Ectodermal cell (in vitro differentiated cells): ENCODE results near the gene PIGT.

Source experiments
- H3K27ac ChIP-seq: 2 replicates; pipeline ENCODE4 v1.7.0; 2013; ENCODE audit warnings: mild to moderate bottlenecking, low read depth, low read length; ENCODE audit not compliant: insufficient read depth, poor library complexity, severe bottlenecking
- H3K27me3 ChIP-seq: 2 replicates; pipeline ENCODE4 v1.7.0; 2013; ENCODE audit warnings: mild to moderate bottlenecking, low read length; ENCODE audit not compliant: insufficient read depth, control insufficient read depth, poor library complexity, severe bottlenecking
- H3K36me3 ChIP-seq: one replicate; pipeline ENCODE4 v1.7.0; 2013; ENCODE audit warnings: low read length; ENCODE audit not compliant: control insufficient read depth, insufficient read depth
- H3K4me1 ChIP-seq: one replicate; pipeline ENCODE4 v1.7.0; 2013; ENCODE audit warnings: low read length; ENCODE audit not compliant: control insufficient read depth, insufficient read depth
- H3K4me3 ChIP-seq: 2 replicates; pipeline ENCODE4 v1.7.0; 2013; ENCODE audit warnings: low read depth, low read length, control low read depth; ENCODE audit not compliant: insufficient read depth
- H3K9me3 ChIP-seq: 2 replicates; pipeline ENCODE4 v1.7.0; 2013; ENCODE audit warnings: mild to moderate bottlenecking, low read length, moderate library complexity; ENCODE audit not compliant: control insufficient read depth
- WGBS, 2 experiments: methylation state at CpG; one replicate each; pipeline ENCODE4 v1.1.7; 2013; ENCODE audit warnings: missing lambda C conversion rate in 2 of 2; 5-methylcytosine and 5-hydroxymethylcytosine counted together

Gene PIGT

GRCh38 chr20:45374101-45374467 lies 41.9 kb upstream of the PIGT start:
- H3K27me3 ChIP-seq = no peaks in the 10 kb centered on the region
- H3K27ac ChIP-seq = no peak overlapping the region
- peaks cover 13% of the 10 kb centered on the region for H3K4me1 ChIP-seq
- no peak overlapping the region for H3K4me3 ChIP-seq
- H3K36me3 ChIP-seq = no peaks in the 10 kb centered on the region
- no peaks in the 10 kb centered on the region for H3K9me3 ChIP-seq
- 68 to 72% methylated on average over 9 of the region's 9 CpGs for WGBS, 2 experiments

DNA sequence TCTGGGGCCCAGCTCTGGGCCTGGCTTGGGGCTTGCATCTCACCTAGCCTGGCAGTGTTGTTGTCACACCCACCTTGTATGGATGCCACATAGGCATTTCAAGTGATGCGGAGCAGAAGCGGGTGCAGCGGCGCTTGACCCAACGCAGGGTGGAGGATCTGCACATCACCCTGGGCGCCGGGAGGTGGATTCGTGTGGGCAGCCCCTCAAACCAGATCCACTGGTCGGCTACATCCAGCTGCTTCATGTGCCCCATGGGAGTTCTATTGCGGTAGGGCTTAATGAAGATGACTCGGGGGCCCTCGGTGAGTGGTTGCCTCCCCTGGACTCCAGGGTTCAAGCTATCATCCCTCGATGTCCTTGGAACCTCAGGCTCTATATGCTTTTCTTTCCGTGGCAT lies 41.0 kb upstream of the PIGT start:
- Histone ChIP-seq H3K36me3 (no peaks in the 10 kb centered on the region), H3K27me3 (no peaks in the 10 kb centered on the region), H3K9me3 (no peaks in the 10 kb centered on the region), H3K27ac (no peak overlapping the region), H3K4me1 (peaks cover 13% of the 10 kb centered on the region), H3K4me3 (no peak overlapping the region)
- 94 to 95% methylated on average over 14 of the region's 14 CpGs for WGBS, 2 experiments

- no peaks in the 10 kb centered on the region for H3K36me3 ChIP-seq
- no peak overlapping the region for H3K27ac ChIP-seq
- H3K4me1 ChIP-seq = peaks cover 13% of the 10 kb centered on the region
- H3K27me3 ChIP-seq = no peaks in the 10 kb centered on the region
- H3K9me3 ChIP-seq = no peaks in the 10 kb centered on the region
- 88% methylated on average over 11 of the region's 11 CpGs for WGBS, 2 experiments
- H3K4me3 ChIP-seq = no peak overlapping the region
These were observed 38.7 kb upstream of the PIGT start for GRCh38 chr20:45377269-45377668.

- H3K36me3 ChIP-seq = no peaks in the 10 kb centered on the region
- no peak within 1 kb of the TSS for H3K4me3 ChIP-seq
- H3K27me3 ChIP-seq = no peaks in the 10 kb centered on the region
- no peak within 1 kb of the TSS for H3K27ac ChIP-seq
- peaks cover 13% of the 10 kb centered on the region for H3K4me1 ChIP-seq
- no peaks in the 10 kb centered on the region for H3K9me3 ChIP-seq
- 84 to 85% methylated on average over 1 of the region's 1 CpG for WGBS, 2 experiments
These were observed 37.8 kb upstream of the PIGT start, which contains the start of gene TP53TG5 for GRCh38 chr20:45378191-45378590. TP53TG5 (minus strand) TSS chr20:45378325; CDS start chr20:45378236, 89 bp downstream.

GRCh38 chr20:45387274-45387673 lies 28.7 kb upstream of the PIGT start:
- Histone ChIP-seq H3K9me3 (no peaks in the 10 kb centered on the region), H3K4me3 (no peak overlapping the region), H3K27ac (no peak overlapping the region), H3K4me1 (no peaks in the 10 kb centered on the region), H3K36me3 (no peaks in the 10 kb centered on the region), H3K27me3 (no peaks in the 10 kb centered on the region)
- 89% methylated on average over 1 of the region's 1 CpG; no CpG with 5 or more reads in 1 of the 2 experiments for WGBS, 2 experiments

- Histone ChIP-seq H3K9me3 (no peaks in the 10 kb centered on the region), H3K27ac (no peak overlapping the region), H3K36me3 (no peaks in the 10 kb centered on the region), H3K27me3 (no peaks in the 10 kb centered on the region), H3K4me3 (no peak overlapping the region), H3K4me1 (no peaks in the 10 kb centered on the region)
- 100% methylated on average over 1 to 2 of the region's 2 CpGs for WGBS, 2 experiments
These were observed 25.0 kb upstream of the PIGT start for GRCh38 chr20:45390931-45391330.

- no peaks in the 10 kb centered on the region for H3K9me3 ChIP-seq
- no peaks in the 10 kb centered on the region for H3K27me3 ChIP-seq
- no peaks in the 10 kb centered on the region for H3K36me3 ChIP-seq
- no peak overlapping the region for H3K27ac ChIP-seq
- H3K4me3 ChIP-seq = no peak overlapping the region
- 65 to 71% methylated on average over 2 of the region's 2 CpGs for WGBS, 2 experiments
- no peaks in the 10 kb centered on the region for H3K4me1 ChIP-seq
These were observed 24.4 kb upstream of the PIGT start for GRCh38 chr20:45391559-45391958.

DNA sequence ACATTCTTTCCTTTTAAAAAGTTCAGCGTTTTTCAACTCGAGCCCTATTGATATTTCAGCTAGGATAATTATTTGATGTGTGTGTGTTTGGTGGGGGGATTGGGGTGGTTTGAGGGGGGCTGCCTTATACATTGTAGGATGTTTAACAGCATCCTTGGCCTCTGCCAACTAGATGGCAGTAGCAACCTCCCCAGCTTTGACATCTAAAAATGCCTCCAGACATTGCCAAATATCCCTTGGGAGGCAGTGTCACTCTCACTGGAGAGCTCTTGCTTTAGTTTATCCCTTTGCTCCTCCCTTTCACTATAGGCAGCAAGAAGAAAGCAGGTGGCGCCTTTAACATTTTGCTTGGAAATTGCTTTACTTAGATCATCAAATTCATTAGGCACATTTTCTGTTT lies 23.2 kb upstream of the PIGT start:
- Histone ChIP-seq H3K36me3 (no peaks in the 10 kb centered on the region), H3K4me3 (no peak overlapping the region), H3K4me1 (no peaks in the 10 kb centered on the region), H3K27ac (no peak overlapping the region), H3K9me3 (no peaks in the 10 kb centered on the region), H3K27me3 (no peaks in the 10 kb centered on the region)
- 87 to 98% methylated on average over 3 of the region's 3 CpGs for WGBS, 2 experiments

DNA sequence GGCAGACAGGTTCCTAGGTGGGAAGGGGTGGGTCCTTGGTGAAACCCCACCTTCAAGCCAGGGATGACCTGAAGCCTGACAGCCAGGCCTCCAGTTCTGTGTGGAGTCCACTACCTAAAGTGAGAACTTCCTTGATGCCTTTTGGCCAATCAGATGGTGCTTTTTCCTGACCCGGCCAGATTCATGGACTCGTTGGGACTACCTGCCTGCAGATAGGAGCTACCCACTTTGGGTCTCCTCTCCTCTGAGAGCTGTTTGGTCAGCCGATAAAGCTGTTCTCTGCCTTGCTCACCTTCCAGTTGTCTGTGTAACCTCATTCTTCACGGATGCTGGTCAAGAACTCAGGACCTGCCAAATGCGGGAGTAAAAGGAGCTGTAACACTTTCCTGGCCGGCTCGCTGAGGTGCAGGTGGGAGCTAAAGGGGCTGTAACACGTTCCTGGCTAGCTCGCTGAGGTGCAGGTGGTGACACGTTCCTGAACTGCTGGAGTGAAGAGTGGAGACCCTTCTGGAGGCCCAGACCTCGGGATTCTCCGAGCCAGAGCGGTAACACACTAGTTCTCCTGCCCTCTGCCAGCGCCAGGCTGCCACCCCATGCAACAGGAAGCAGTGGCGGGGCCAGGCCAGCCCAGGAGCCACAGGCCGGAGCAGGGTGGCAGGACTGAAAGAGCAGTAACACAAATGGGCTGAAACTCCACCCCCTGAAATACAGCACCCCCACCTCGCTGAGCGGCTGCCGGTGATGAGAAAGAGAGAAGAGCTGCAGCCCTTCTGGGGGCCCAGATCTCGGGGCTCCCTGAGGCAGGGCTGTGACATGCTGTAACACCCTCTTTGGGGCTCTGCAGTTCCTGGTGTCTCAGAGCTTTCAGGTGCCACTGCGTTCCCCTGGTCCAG lies 21.5 kb upstream of the PIGT start:
- H3K27me3 ChIP-seq = no peaks in the 10 kb centered on the region
- no peaks in the 10 kb centered on the region for H3K36me3 ChIP-seq
- no peaks in the 10 kb centered on the region for H3K4me1 ChIP-seq
- no peak overlapping the region for H3K27ac ChIP-seq
- H3K9me3 ChIP-seq = no peaks in the 10 kb centered on the region
- no peak overlapping the region for H3K4me3 ChIP-seq
- WGBS, 2 experiments = 89 to 90% methylated on average over 21 of the region's 21 CpGs

DNA sequence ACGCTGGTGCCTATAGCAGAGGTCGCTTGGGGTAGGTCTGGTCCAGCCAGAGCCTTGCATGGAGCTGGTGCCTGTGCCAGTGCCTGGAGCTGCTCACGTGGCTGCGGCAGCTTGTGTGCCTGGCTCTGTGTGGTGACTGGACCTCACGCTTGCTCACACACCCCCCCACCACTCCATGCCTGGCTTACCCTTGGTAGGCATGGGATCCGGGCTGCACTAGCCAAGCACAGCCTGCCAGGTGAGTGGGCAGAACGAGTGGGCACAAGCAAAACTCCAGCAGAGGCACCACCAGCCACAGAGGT lies 20.9 kb upstream of the PIGT start:
- no peak overlapping the region for H3K4me3 ChIP-seq
- WGBS, 2 experiments = 90% methylated on average over 7 of the region's 7 CpGs
- no peak overlapping the region for H3K27ac ChIP-seq
- no peaks in the 10 kb centered on the region for H3K9me3 ChIP-seq
- H3K27me3 ChIP-seq = no peaks in the 10 kb centered on the region
- H3K36me3 ChIP-seq = no peaks in the 10 kb centered on the region
- no peaks in the 10 kb centered on the region for H3K4me1 ChIP-seq
